ENCODE measurements around the gene ARRDC5. TPM values are rescaled to one million over a fixed set of nuclear protein-coding genes. Genes with fewer than 3 reads are reported as not detected.
A peak's percentile ranks its signal among the peaks of the same experiment; 100 is the strongest.

Gene ARRDC5
- total and polyA plus RNA-seq, 2 of the 8 experiments (the other 6 are each of a cell fraction or from before 2014, with no cell fraction given), result not detected

- TF ChIP-seq CHD7 (IDR thresholded peaks at IDR 0.05; ENCODE audit: insufficient replicate concordance, low read length), result no peak
- TF ChIP-seq RFX5 (IDR thresholded peaks at IDR 0.05; ENCODE audit: borderline replicate concordance, low read depth, low read length), result no peak
- no peak for TF ChIP-seq CTBP2 (IDR thresholded peaks at IDR 0.05; ENCODE audit: borderline replicate concordance, insufficient read depth, insufficient read length, low read length)
- peak; percentile 61 for TF ChIP-seq PHF8 (conservative IDR thresholded peaks at IDR 0.05; ENCODE audit: low read depth, low read length)
- no peak for TF ChIP-seq SIRT6 (IDR thresholded peaks at IDR 0.05; ENCODE audit: low read length)
- no peak for TF ChIP-seq NRF1 (IDR thresholded peaks at IDR 0.05; ENCODE audit: low read depth, low read length)
- TF ChIP-seq CTCF (IDR thresholded peaks at IDR 0.05; ENCODE audit: control extremely low read depth in 1 of 3, insufficient read depth in 1 of 3, low read depth in 1 of 3, low read length in 3 of 3), result no peak
Measured at GRCh38 chr19:4909156-4909896, 6.6 kb upstream of the ARRDC5 start, which contains the start of gene UHRF1 (continued).

Data from H1 (cell line).